HCEC 1CT (cell line): ENCODE data around the gene MTMR4.
A peak's percentile ranks its signal among the peaks of the same experiment; 100 is the strongest.
"Not testable (repeated sequence)": the region's sequence is repeated elsewhere in the genome, so short reads cannot be mapped to it uniquely, and the experiment has no call there.

Experiments used
- DNase-seq: peaks from one replicate; pipeline ENCODE4 v3.0.0-alpha.2; 2017

Gene MTMR4

DNA sequence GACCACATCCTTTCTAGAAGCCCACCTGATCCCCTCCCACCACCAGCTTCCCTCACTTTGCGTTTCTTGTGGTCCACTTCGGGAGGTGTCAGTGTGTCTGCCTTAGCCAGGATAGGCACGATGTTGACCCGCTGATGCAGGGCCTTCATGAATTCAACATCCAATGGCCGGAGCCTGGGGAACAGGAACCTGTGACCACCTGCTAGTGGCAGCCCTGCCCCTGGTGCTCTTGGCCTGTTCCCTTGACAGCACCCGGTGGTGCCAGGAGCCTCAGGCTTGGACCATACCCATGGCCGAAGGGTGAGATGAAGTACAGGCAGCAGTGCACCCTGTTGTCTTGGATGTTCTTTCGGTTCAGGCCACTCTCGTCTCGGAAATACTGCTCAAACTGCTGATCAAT is 7.2 kb upstream of the MTMR4 start:
- no peak for DNase-seq

DNA sequence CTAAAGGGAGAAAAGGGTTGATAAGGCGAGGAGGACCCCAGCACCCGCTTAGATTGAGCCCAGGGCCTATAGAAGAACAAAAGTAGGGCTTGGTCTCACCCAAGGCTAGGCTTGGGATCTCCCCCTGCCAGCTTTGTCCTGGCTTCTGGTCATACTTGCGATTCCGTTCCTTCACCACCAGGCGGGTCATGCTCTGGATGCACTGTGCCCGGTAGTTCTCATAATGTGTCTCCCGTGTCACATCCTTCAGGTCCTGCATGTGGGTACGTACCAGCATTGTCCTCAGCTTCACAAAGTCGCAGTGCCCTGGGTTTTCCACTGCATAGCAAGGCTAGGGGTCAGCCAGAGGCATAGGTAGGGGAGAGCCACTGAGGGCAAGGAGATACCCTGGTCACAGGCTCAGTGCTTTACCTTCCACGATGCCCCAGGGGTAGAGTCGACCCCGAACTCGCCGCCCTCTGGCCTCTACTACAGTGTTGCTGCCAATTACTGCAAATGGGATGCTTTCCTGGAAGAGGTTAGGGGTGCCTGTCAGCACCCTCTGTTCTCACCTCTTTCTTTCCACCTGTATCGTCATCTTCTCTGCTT is 6.5 kb upstream of the MTMR4 start:
- DNase-seq: no peak

DNA sequence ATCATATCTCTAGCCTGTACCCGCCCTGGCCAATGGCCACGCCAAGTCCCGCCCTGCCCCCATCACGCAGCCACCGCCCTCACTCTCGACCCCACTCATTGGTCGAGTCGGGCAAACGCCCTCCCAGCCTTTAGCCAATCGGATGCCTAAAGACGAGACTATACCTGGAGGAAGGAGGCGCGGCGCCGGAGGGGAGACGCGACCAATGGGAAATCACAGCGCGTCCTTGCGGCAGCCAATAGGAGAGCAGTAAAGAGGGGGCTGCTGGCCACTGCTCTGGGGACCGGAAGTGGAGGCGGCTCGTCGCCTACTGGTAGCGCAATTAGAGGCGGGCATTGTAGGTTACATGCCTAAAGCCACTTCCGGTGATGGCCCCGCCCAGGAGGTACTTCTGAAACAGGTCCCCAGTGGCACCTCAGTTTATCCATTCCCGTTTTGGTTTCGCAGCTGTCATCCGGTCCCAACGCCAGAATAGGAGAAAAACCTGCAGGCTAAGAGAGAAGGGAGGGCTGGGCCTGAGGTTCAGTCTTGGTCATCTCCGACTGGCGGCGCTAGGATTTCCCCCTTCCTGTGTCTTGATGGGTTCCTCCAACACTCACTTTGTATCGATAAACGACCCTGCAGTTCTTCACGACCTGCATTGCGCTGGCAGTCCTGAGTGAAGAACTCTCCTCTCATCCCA is 3.6 kb upstream of the MTMR4 start:
- DNase-seq: peak; percentile 100

DNA sequence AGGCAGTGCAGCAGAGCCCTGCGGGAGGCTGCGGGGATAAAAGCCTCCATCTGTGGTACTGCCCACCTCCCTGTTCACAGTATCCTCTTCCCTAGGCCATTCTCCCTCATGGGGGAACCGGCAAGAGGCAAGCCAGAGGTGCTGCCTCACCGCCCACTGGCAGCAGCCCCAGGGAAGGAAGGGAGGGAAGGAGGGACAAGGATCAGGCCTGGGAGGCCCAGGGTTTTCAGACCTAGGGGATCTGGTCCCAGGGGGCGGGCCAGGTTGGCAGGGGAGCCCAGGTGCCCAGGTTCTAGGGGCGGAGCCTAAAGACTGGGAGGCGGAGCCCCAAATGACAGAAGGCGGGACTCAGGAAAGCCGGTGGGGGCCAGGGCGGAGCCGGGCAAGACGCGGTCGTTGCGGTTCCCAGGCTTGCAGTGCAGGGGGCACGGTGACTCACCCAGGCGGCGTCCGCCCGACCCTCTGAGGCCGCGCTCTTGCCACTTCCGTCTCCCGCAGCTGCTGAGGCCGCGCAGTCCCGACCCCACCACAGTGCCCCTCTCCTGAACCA is 3.0 kb upstream of the MTMR4 start:
- DNase-seq: no peak

DNA sequence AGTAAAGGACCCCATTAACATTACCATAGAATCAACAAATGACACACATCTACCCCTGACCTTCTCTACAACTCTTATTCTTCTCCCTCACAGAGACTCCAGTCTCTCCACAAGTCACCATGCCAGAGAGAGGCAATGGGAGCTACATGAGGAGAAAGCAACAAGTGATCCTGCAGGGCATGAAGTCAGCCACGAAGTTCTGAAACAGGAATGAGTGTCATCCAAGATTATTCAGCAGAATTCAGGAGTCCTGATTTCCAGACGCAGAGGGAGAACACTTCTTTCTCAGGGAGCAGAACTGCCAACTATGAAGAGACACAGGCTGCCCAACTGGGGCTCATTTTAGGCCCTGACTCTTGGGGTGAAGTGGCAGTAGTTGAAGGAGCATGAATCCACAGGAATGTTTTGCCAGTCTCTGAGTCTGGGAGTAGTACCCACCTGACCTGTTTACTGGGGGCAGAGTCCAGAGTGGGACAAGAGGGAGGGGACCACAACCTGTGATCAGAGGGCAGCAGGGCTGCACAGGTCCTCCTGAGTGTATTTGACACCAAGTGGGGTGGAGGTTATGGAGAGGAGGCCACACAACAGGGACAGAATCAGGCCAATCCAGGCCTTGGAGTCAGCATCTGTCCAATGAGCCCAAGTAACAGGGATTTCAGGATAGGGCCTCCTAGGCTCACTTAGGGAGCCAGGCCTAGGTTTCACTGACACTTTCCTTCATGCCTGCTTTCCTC is 2.4 kb upstream of the MTMR4 start:
- no peak for DNase-seq

DNA sequence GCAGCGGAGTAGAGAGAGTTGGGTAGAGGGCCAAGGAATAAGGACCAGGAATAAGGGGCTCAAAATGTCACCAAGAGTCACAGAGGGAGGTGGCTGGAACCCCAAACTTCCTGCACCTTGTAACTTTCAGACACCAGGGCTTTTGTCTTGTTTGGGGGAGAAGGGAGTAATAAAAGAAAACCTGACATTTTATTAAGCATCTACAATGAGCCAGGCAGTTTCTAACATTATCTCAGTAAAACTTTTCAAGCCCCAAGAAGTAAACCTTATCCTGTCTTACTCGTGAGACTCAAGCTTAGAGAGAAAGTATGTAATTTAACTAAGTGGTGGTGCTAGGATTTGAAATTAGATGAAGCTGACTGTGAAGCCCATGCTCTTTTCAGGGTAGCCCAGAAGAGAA is 848 bp upstream of the MTMR4 start:
- DNase-seq: no peak

DNA sequence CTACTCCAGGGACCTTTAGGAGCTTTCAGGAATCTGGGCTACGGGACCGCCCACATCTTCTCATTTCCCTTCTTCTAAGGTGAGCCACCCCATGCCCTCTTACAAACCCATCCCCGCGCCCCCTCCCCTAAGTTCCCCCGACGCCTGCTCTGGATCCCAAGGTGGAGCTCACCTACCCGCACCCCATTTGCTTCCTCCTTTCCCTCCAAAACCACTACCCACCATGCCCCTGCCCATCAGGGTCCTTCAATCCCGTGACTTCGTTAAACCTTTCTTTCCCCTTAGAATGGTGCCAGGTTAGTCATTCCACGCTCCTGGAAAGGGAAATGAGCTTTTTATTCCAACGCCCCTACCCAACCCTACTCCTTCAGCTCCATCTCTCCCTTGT is 326 bp upstream of the MTMR4 start:
- DNase-seq: no peak

DNA sequence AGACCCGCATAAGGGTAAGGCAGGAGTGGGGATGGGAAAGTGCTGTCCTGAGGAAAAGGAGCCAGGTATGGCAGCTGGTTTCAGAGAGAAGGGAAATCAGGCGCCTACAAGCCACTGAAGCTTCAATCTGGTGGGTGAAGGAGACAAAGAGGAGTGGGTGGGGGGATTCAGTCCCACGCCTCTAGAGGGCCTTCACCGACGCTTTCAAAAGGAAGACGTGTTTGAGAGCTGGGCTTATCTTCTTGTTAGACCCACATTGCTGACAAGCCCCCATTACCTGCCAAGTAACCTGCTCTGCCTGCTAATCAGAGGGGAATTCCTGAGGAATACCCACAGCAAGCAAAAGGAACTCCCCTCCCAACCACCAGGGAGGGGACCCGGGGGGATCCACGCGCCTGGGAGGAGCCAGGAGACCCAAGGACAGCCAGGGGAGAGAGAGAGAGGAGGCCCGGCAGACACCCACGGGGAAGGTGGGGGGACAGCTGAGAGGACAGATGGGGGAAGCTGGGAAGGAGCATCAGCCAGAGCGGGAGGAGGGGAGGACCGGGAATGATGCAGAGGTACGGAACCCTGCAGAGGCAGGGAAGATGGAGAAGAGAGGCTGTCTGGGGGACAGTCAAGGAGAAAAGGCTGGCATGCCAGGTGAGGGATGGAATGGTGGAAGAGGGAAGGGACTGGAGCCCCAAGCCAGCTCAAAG is 1.0 kb downstream of the MTMR4 start:
- no peak for DNase-seq

DNA sequence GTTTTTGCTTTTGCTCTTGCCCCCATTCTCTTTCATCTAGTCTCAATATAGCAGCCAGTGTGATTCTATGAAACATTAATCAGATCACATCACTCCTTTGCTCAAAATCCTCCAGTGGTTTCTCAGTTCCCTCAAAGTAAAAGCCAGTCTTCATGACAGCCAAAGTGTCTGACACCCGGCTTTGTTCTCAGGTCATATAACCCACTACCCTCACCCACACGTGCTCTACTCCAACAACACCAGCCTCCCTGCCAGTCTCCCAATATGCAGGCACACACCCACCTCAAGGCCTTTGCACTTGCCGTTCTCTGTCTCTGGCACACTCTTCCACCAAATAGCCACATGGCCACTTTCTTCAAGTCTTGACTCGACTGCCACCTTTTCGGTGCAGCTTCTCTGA is 4.4 kb downstream of the MTMR4 start:
- DNase-seq: no peak

DNA sequence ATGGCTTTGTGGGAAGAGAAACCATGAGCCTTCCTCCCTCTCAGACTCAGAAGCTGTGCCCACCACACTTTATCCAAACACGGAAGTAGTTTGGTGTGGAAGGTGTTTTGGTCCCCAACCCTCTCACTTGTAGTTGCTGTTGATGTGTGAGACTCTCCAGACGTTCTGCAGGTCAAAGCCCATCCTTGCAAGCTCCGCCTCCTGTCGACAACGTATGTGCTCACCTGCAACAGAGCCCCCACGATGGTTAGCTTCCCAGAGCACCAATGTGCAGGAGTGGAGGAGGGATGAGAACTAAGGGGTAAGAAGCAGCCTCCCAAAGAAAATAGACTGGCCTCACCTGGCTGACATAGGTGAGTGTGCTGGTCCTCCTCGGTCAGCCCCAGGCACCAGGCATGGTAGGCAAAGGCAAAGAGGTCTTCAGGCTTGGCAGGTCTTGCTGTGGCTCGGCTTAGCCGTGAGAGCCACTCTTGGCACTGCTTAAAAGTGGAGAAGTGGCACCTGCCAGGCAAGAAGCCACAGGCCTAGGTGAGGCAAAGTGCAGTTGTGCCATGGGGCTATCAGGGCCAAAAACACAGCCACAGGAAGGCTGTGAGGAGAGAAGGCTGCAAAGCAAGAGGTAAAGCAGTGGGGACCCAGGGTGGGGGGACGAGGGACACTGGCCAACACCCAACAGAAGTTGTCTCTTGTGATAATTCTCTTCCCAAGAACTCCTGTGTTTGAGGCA is 5.9 kb downstream of the MTMR4 start:
- no peak for DNase-seq

DNA sequence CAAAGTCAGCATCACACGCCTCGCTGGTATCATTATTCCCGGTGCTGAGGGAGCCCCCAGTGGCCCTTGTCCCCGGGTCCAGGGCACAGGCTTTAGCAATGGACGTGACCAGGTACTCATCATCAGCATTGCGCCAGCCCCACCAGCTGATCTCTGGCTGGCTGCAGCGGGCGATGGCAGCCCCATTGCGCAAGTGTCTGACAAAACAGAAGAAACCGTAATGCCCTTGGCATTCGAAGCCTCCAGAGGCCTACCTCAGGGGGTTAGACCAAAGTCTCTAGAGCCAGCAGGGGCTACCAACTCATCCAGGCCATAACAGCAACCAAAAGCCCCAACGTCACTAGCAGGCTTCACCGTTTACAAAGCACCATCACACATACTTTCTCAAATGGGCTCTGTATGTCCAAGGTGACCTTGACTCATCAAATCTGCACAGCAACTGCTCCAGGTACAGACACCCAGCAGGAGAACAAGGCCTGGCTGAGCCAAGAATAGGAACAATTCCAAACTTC is 7.3 kb downstream of the MTMR4 start:
- no peak for DNase-seq

DNA sequence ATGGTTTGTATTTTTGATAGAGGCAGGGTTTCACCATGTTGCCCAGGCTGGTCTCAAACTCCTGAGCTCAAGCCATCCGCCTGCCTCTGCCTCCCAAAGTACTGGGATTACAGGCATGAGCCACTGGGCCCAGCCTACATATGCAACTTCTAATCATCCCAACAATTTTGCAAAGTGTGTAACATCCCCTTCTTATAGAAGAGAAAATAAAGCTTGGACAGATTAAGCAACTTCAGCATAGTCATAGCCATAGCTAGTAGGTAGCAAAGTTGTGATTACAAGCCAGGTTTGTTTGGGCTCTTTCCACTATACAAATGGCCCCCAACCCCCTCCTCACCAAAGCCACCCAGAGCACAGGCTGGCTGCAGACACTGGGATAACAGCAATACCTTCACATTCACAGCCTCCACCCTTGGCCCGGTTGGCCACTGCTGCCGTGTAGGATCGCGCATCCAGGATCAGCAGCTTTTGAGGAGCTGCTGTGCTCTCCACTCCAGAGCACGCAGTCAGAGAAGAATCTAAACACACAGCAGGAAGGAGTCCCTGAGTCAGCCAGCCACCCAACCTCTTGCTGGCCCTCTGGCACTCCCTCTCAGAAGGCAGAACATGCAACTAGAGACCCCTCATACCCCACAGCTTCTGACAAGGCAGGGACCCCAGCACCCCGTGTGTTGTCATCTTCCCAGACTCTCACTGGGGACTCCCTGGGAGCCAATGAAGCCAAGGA is 7.9 kb downstream of the MTMR4 start:
- DNase-seq: no peak

DNA sequence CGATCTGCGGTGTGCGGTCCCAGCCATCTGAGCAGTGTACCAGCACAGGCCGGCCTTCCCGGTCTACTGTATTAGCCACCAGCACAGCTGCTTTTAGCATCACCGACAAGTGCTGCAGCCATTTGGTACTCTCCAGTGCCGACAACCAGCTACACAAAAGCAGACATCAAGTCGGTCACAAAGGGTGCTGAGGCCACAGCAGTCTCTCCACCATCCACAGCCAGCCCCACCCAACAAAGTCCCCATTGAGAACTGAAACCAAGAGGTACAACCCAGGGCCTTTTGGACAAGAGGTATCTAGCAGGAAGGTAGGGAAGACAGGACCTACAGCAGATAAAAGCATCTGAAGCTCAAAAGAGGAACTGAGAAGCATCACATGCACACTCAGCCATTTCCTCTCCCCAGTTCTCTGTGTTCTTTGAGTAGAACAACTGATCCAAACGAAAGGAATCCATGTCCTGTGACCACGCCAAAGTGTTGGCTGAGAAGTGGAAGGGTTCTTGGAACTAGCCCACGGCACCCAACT is 9.5 kb downstream of the MTMR4 start:
- DNase-seq: no peak

DNA sequence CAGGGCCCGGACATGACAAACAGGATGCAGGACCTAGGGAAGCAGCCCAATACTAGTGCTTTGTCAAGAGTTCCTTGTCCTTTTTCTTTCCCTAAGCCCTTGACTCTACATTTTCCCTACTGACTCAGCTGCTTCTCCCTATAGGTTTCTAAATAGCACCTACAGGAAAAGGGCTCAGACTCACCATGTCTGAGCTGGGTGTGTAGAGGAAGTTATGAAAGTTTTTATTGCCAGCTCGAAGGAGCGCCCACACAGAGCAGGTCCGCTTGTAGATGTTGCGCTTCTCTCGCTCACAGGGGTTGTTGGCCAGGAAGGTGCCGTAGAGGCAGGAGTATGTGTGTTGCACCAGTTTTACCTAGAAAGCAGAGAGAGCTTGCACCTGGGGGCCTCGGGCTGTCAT is 10.6 kb downstream of the MTMR4 start:
- DNase-seq: no peak

DNA sequence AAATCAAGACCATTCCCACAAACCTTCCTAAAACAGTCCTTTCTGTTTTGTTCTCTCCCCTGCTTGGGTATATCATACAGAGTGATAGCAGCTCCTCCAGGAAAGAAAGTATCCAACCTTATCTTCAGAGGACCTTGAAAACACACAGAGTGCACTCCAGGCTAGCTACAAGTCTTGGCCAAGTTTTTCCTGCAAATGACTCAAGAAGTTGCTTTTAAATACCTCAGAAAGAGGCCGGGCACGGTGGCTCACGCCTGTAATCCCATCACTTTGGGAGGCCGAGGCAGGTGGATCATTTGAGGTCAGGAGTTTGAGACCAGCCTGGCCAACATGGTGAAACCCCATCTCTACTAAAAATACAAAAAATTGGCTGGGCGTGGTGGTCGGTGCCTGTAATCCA is 11.3 kb downstream of the MTMR4 start:
- DNase-seq: not testable (repeated sequence)

DNA sequence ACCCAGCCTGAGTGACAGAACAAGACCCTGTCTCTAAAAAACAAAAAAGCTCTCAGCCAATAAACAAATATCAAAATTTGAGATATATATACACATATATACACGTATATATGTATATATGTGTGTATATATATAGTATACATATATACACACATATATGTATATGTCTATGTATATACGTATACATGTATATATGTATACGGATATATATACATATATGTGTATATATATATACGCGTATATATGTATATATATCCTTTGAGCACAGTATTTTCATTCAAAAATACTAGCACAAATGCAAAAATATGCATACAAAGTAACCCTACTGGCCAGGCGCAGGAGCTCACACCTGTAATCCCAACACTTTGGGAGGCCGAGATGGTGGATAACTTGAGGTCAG is 13.0 kb downstream of the MTMR4 start:
- DNase-seq: no peak

DNA sequence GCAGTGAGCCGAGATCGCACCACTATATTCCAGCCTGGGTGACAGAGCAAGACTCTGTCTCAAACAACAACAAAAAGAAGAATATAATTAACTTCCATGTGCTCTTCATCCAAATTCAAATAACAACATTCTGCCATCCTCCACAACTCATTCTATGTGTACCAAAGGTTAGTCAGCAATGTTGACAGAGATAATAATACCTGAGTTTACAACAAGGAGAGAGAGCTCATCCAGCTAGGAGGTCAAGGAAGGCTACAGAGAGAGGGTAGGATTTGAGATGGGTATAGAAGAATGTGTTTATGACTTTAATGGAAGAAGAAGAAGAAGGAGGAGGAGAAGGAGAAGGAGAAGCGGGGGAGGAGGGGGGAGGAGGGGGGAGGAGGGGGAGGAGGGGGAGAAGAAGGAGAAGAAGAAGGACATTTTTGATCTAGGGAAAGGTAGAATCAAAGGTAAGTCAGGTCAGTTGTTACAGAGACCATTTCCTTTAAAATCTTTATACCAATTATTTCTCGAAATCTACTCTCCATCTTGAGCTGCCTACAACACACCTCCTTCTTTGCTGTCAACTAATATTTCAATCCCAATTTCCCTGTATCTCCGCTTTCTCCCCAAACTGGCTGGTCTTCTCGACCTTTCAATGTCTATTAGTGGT is 16.1 kb downstream of the MTMR4 start:
- no peak for DNase-seq

DNA sequence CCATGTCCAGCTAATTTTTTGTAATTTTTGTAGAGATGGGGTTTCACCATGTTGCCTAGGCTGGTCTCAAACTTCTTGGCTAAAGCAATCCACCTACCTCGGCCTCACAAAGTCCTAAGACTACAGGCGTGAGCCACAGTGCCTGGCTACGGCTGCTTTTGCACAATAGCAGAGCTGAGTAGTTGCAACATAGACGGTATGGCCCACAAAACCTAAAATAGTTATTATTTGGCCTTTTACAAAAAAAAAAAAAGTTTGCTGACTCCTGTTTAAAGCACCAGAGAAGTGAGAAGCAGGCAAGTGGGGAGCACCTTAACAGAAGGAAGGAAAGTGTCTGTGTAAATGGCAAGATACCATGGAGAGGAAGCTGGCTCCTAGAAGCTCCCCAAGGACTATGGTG is 20.9 kb downstream of the MTMR4 start:
- DNase-seq: no peak

DNA sequence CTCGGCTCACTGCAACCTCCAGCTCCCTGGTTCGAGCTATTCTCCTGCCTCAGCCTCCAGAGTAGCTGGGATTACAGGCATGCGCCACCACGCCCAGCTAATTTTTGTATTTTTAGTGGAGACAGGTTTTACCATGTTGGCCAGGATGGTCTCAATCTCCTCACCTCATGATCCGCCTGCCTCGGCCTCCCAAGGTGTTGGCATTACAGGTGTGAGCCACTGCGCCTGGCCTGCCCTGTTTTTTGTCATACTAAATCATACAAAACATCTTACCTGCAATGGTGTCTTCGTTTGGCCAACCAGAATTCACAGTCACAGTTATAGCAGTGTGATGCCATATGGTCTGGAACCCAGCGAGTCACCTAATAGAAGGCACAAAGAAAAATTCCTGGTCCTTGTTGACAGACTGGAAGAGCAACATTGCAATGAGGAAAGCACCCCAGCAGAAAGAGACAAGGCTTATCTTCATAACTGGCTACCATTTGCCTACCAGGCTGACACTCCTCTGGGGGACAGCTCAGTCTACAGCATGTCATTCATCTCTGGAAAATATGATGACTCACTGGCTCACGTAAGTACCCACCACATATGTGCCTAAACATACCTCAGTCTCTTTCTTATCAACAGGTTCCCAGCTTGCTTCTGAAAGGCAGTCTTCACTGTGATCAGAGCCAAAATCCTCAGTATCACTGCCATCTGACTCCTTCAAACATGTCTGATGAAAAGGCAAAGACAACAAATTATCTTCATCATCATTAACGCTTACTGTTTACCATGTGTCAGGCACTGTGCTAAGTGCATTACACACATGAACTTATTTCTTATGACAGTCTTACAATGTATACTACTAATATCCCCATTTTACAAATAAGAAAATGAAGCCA is 22.0 kb downstream of the MTMR4 start:
- no peak for DNase-seq

DNA sequence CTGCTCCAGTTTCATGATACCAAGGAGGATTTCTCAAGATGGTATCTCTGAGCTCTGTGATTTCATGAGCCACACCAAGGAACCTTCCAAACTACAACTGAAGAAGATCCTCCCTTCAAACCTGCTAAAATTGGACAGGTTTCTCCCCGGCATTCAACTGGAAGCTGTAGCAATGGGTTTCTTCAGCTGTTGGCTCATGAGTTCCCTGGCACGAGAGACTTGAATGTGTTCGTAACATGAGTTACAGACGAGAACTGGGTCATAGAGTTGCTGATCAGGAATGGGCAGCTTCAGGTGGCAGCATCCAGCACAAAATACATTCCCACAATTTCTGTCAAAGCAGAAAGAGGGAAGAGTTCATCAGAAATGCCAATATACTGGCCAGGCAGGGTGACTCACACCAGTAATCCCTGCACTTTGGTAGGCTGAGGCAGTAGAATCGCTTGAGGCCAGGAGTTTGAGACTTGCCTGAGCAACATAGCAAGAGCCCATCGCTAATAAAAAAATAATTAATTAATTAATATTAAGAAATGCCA is 22.9 kb downstream of the MTMR4 start:
- DNase-seq: no peak
